HepG2 (cell line): Measurements from ENCODE around the gene TMX2. TPM values are rescaled to one million over a fixed set of nuclear protein-coding genes. Genes with fewer than 3 reads are reported as not detected.

Source experiments
- ATAC-seq: fragments of 200-7000 bp; cut with Tn5 transposase; 3 replicates; pipeline ENCODE4 v1.9.1; 2020; ENCODE audit warnings: mild to moderate bottlenecking, moderate library complexity
- BruUV-seq: library from RNA; stranded (reverse); fragments of 400-500 nt; replicated peaks from 2 replicates; lab custom pipeline; 2021; lab: Mats Ljungman, UMichigan
- CTCF ChIA-PET: fragments of 300-600 bp; formaldehyde crosslinking; extraction: SDS; loops from one replicate; lab custom pipeline; 2021; ENCODE audit warnings: low total read pairs, inconsistent platforms, low intra/inter-chr PET ratio; lab: Yijun Ruan, JAX
- POLR2A ChIA-PET: fragments of 350-600 bp; sonication (Branson Sonifier 250); formaldehyde crosslinking; loops from one replicate; lab custom pipeline; 2020; ENCODE audit warnings: antibody characterized with exemption, inconsistent platforms; lab: Yijun Ruan, JAX
- DNase-seq: peaks from one replicate; pipeline ENCODE4 v3.0.0-alpha.2; 2015; ENCODE audit warnings: low spot score
- FAIRE-seq: peaks from 3 replicates; lab custom pipeline; 2011; peaks lifted over from hg19 to GRCh38; lab: Jason Lieb, UNC
- H2AFZ ChIP-seq: one replicate; pipeline ENCODE4 v1.6.1; 2011; ENCODE audit warnings: low read length, inconsistent platforms
- H3K27ac ChIP-seq: fragments of 300-600 bp; 3 replicates; pipeline ENCODE4 v1.8.0; 2011; ENCODE audit warnings: mixed run types, mild to moderate bottlenecking, mixed read lengths, low read length, inconsistent platforms; ENCODE audit not compliant: insufficient read depth; ENCODE audit errors: extremely low read length
- H3K27me3 ChIP-seq, 2 experiments: fragments of 200-600 bp in 1 of 2; 2 replicates in 1 of 2; 3 replicates in 1 of 2; pipeline versions ENCODE4 v1.6.0 to v1.8.0; 2011; ENCODE audit warnings: low read length in 2 of 2, mild to moderate bottlenecking in 2 of 2, moderate library complexity in 2 of 2, inconsistent platforms in 1 of 2; ENCODE audit not compliant: insufficient read depth in 2 of 2, control insufficient read depth in 1 of 2
- H3K36me3 ChIP-seq, 2 experiments: fragments of 200-600 bp in 1 of 2; replicated peaks in 1 of 2; 2 replicates in 1 of 2; 3 replicates in 1 of 2; pipeline versions ENCODE4 v1.5.1 to v1.8.0; 2011; ENCODE audit warnings: low read length in 2 of 2, inconsistent platforms in 1 of 2; ENCODE audit not compliant: insufficient read depth in 2 of 2, control insufficient read depth in 1 of 2
- H3K4me1 ChIP-seq: 2 replicates; pipeline ENCODE4 v1.5.1; 2012; ENCODE audit warnings: low read length, inconsistent platforms; ENCODE audit not compliant: insufficient read depth
- H3K4me2 ChIP-seq: 2 replicates; pipeline ENCODE4 v1.6.0; 2011; ENCODE audit warnings: low read depth, low read length, inconsistent platforms
- H3K4me3 ChIP-seq, 3 experiments: fragments of 200-600 bp in 1 of 3; sonication (generic), shearing (Covaris generic) in 1 of 3; replicated peaks in 1 of 3; 2 replicates each; pipeline ENCODE4 v1.5.1; 2011 to 2016; ENCODE audit warnings: low read length in 3 of 3, inconsistent platforms in 2 of 3, low read depth in 2 of 3, mild to moderate bottlenecking in 2 of 3, control low read depth in 1 of 3, mixed read lengths in 1 of 3; ENCODE audit not compliant: insufficient read depth in 1 of 3
- H3K79me2 ChIP-seq: one replicate; pipeline ENCODE4 v1.6.1; 2011; ENCODE audit warnings: low read length, inconsistent platforms; ENCODE audit not compliant: insufficient read depth
- H3K9ac ChIP-seq: 2 replicates; pipeline ENCODE4 v1.6.0; 2011; ENCODE audit warnings: mild to moderate bottlenecking, low read depth, low read length, inconsistent platforms; ENCODE audit not compliant: insufficient read depth
- H3K9me3 ChIP-seq: 2 replicates; pipeline ENCODE4 v1.5.1; 2012; ENCODE audit warnings: mild to moderate bottlenecking, low read length
- H4K20me1 ChIP-seq: 2 replicates; pipeline ENCODE4 v1.6.0; 2011; ENCODE audit warnings: inconsistent platforms, mild to moderate bottlenecking, low read length, moderate library complexity; ENCODE audit not compliant: insufficient read depth
- IRX3 ChIP-seq: sonication (generic); formaldehyde crosslinking; IDR thresholded peaks from 2 replicates; pipeline ENCODE4 v1.8.1; 2023; ENCODE audit warnings: mild to moderate bottlenecking, low read depth, missing genetic modification reagents, borderline replicate concordance
- KDM4B ChIP-seq: sonication (generic); formaldehyde crosslinking; IDR thresholded peaks from 2 replicates; pipeline ENCODE4 v1.4.0; 2020; ENCODE audit warnings: missing genetic modification reagents
- RAD21 ChIP-seq: fragments of 450-650 bp; formaldehyde crosslinking; IDR thresholded peaks from 2 replicates; pipeline ENCODE4 v1.5.0; 2020; ENCODE audit warnings: mild to moderate bottlenecking
- RNF2 ChIP-seq: fragments of 450-650 bp; conservative IDR thresholded peaks from 2 replicates; pipeline ENCODE4 v1.6.1; 2016; ENCODE audit warnings: low read depth
- TP53 ChIP-seq: sonication (generic); formaldehyde crosslinking; conservative IDR thresholded peaks from 2 replicates; pipeline ENCODE4 v1.4.0; 2020; ENCODE audit warnings: missing genetic modification reagents
- ZFP36 ChIP-seq: fragments of 150-350 bp; IDR thresholded peaks from 2 replicates; pipeline ENCODE4 v1.6.1; 2018; ENCODE audit warnings: borderline replicate concordance, low read length, low read depth; ENCODE audit not compliant: partially characterized antibody
- ZNF10 ChIP-seq: sonication (generic); formaldehyde crosslinking; IDR thresholded peaks from 2 replicates; pipeline ENCODE4 v1.4.0; 2020; ENCODE audit warnings: mild to moderate bottlenecking, low read depth, missing genetic modification reagents, borderline replicate concordance
- ZNF124 ChIP-seq: sonication (generic); formaldehyde crosslinking; IDR thresholded peaks from 2 replicates; pipeline ENCODE4 v1.4.0; 2020; ENCODE audit warnings: missing genetic modification reagents
- ZNF207 ChIP-seq: fragments of 450-650 bp; IDR thresholded peaks from 2 replicates; pipeline ENCODE4 v1.6.1; 2016; ENCODE audit warnings: antibody characterized with exemption, borderline replicate concordance
- ZNF354B ChIP-seq: sonication (generic); formaldehyde crosslinking; IDR thresholded peaks from 2 replicates; pipeline ENCODE4 v1.8.0; 2022; ENCODE audit warnings: mild to moderate bottlenecking, missing genetic modification reagents
- ZNF367 ChIP-seq: sonication (generic); formaldehyde crosslinking; IDR thresholded peaks from 2 replicates; pipeline ENCODE4 v1.4.0; 2020; ENCODE audit warnings: missing genetic modification reagents, borderline replicate concordance
- ZNF577 ChIP-seq: sonication (generic); formaldehyde crosslinking; IDR thresholded peaks from 2 replicates; pipeline ENCODE4 v1.4.0; 2020; ENCODE audit warnings: mild to moderate bottlenecking, low read depth, missing genetic modification reagents, borderline replicate concordance
- ZNF790 ChIP-seq: sonication (generic); formaldehyde crosslinking; IDR thresholded peaks from 2 replicates; pipeline ENCODE4 v1.8.0; 2022; ENCODE audit warnings: missing genetic modification reagents, mild to moderate bottlenecking, borderline replicate concordance
- ZUFSP ChIP-seq: sonication (generic); formaldehyde crosslinking; IDR thresholded peaks from 2 replicates; pipeline ENCODE4 v1.9.0; 2021; ENCODE audit warnings: missing genetic modification reagents, mild to moderate bottlenecking, borderline replicate concordance
- WGBS: methylation state at CpG from one replicate; pipeline ENCODE4 v1.1.6; 2017; ENCODE audit warnings: low lambda C conversion rate; 5-methylcytosine and 5-hydroxymethylcytosine counted together
- in situ Hi-C: cut with HindIII; loops from 2 replicates; pipeline ENCODE4 v1.10.0; 2017; ENCODE audit warnings: low pct_unique_long_range_greater_than_20kb; ENCODE audit not compliant: extremely low pct_ligation_motif_present
- intact Hi-C: fragments of 100-400 bp; cut with micrococcal nuclease; formaldehyde crosslinking; loops from one replicate; pipeline ENCODE4 v1.10.0; 2022; ENCODE audit not compliant: unreplicated experiment
- polyA plus RNA-seq, 8 experiments: library from polyadenylated mRNA; depleted of rRNA in 3 of 8; stranded (reverse) in 7 of 8; unstranded in 1 of 8; fragments of >200 nt; fragmentation: Illumina TruSeq in 4 of 8; extraction: Trizol in 4 of 8; gene quantifications; 2 replicates each; pipeline versions ENCODE4 v1.2.1 to v1.2.3, GENCODE V29; 2011 to 2016; ENCODE audit warnings: low read depth in 4 of 8, missing spikeins in 1 of 8, mixed read lengths in 1 of 8; ENCODE audit not compliant: insufficient read depth in 1 of 8
- total RNA-seq, 5 experiments: library from RNA; depleted of rRNA; stranded (reverse); fragments of >200 nt; fragmentation: Illumina TruSeq; extraction: Trizol; gene quantifications; 2 replicates each; pipeline ENCODE4 v1.2.3, GENCODE V29; 2016; ENCODE audit warnings: low read depth in 1 of 5
- TF ChIP-seq, protein P1 (sequence below): IDR thresholded peaks from 2 replicates; pipeline ENCODE4 v1.6.1; 2012; ENCODE audit warnings: inconsistent platforms
- TF ChIP-seq, protein P2 (sequence below): sonication (generic); formaldehyde crosslinking; IDR thresholded peaks from 2 replicates; pipeline ENCODE4 v1.5.0; 2020; ENCODE audit warnings: mild to moderate bottlenecking, missing genetic modification reagents

TMX2 gene
- total and polyA plus RNA-seq, 2 of the 13 experiments (the other 11 are each of a cell fraction or from before 2014, with no cell fraction given) = 84.5 to 129 TPM

DNA sequence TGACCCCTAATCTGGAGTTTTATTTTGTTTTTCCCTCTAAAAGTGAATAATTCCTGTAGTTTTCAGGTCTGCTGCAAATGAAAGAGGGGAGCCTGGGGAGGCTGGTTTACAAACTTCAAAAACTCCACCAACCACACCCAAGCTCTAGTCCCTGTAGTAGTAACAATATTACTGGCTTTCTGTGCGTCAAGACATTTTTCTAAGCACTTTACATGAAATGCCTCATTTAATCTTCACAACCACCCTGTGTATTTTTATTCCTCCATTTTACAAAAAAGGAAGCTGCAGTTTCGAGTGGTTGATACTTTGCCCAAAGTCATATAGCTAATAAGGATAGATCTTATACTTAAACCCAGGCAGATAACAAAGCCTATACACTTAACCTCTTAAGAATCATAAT lies 72.7 kb downstream of the TMX2 start:
- Histone ChIP-seq H3K9ac (no peak overlapping the region), H3K27me3 (no peaks in the 10 kb centered on the region), H3K9me3 (no peaks in the 10 kb centered on the region), H3K4me3 (no peak overlapping the region), H2AFZ (no peak overlapping the region), H3K27ac (no peak overlapping the region), H4K20me1 (peaks cover 29% of the 10 kb centered on the region), H3K36me3 (peaks cover 3 to 4% of the 10 kb centered on the region in 2 experiments; a peak in 2 of 5 replicates), H3K4me2 (no peak overlapping the region), H3K79me2 (peaks cover 96% of the 10 kb centered on the region), H3K4me1 (peaks cover 97% of the 10 kb centered on the region)
- POLR2A ChIA-PET = interaction anchor here (1.3 kb wide), 1 partner anchor 9 kb away, joined by 4 read pairs; no protein-coding TSS in a partner anchor
- WGBS = 94% methylated on average over 2 of the region's 2 CpGs
- intact Hi-C loops = no loop called here
- ATAC-seq = no peak
- CTCF ChIA-PET = no interaction called here
- in situ Hi-C loops = no loop called here
- BruUV-seq = no TSS peak
- FAIRE-seq = no peak
- TF ChIP-seq ZNF790 (CRISPR knock-in tag) (no peak), KDM4B (CRISPR knock-in tag) (no peak), ZFP36 (no peak), ZUFSP (CRISPR knock-in tag) (no peak), ZNF124 (no peak), RNF2 (no peak), ZNF577 (CRISPR knock-in tag) (no peak), ZNF367 (no peak), ZNF354B (no peak), IRX3 (no peak), ZNF207 (no peak), RAD21 (CRISPR knock-in tag) (no peak), ZNF10 (CRISPR knock-in tag) (no peak), TP53 (CRISPR knock-in tag) (no peak)
- TF ChIP-seq, protein P1, sequence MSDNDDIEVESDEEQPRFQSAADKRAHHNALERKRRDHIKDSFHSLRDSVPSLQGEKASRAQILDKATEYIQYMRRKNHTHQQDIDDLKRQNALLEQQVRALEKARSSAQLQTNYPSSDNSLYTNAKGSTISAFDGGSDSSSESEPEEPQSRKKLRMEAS = no peak
- TF ChIP-seq, protein P2, sequence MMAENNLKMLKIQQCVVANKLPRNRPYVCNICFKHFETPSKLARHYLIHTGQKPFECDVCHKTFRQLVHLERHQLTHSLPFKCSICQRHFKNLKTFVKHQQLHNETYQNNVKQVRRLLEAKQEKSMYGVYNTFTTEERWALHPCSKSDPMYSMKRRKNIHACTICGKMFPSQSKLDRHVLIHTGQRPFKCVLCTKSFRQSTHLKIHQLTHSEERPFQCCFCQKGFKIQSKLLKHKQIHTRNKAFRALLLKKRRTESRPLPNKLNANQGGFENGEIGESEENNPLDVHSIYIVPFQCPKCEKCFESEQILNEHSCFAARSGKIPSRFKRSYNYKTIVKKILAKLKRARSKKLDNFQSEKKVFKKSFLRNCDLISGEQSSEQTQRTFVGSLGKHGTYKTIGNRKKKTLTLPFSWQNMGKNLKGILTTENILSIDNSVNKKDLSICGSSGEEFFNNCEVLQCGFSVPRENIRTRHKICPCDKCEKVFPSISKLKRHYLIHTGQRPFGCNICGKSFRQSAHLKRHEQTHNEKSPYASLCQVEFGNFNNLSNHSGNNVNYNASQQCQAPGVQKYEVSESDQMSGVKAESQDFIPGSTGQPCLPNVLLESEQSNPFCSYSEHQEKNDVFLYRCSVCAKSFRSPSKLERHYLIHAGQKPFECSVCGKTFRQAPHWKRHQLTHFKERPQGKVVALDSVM (CRISPR knock-in tag) = no peak
- no peak for DNase-seq
